HepG2 (cell line): ENCODE data around the gene PGGT1B. TPM values are rescaled to one million over a fixed set of nuclear protein-coding genes. Genes with fewer than 3 reads are reported as not detected.
A peak's percentile ranks its signal among the peaks of the same experiment; 100 is the strongest.

ENCODE experiments used
- ATAC-seq: fragments of 200-7000 bp; cut with Tn5 transposase; 3 replicates; pipeline ENCODE4 v1.9.1; 2020; ENCODE audit warnings: mild to moderate bottlenecking, moderate library complexity
- BruUV-seq: library from RNA; stranded (reverse); fragments of 400-500 nt; replicated peaks from 2 replicates; lab custom pipeline; 2021; lab: Mats Ljungman, UMichigan
- CTCF ChIA-PET: fragments of 300-600 bp; formaldehyde crosslinking; extraction: SDS; loops from one replicate; lab custom pipeline; 2021; ENCODE audit warnings: low total read pairs, inconsistent platforms, low intra/inter-chr PET ratio; lab: Yijun Ruan, JAX
- POLR2A ChIA-PET: fragments of 350-600 bp; sonication (Branson Sonifier 250); formaldehyde crosslinking; loops from one replicate; lab custom pipeline; 2020; ENCODE audit warnings: antibody characterized with exemption, inconsistent platforms; lab: Yijun Ruan, JAX
- DNase-seq: peaks from one replicate; pipeline ENCODE4 v3.0.0-alpha.2; 2015; ENCODE audit warnings: low spot score
- FAIRE-seq: peaks from 3 replicates; lab custom pipeline; 2011; peaks lifted over from hg19 to GRCh38; lab: Jason Lieb, UNC
- H2AFZ ChIP-seq: one replicate; pipeline ENCODE4 v1.6.1; 2011; ENCODE audit warnings: low read length, inconsistent platforms
- H3K27ac ChIP-seq: fragments of 300-600 bp; 3 replicates; pipeline ENCODE4 v1.8.0; 2011; ENCODE audit warnings: mixed run types, mild to moderate bottlenecking, mixed read lengths, low read length, inconsistent platforms; ENCODE audit not compliant: insufficient read depth; ENCODE audit errors: extremely low read length
- H3K27me3 ChIP-seq, 2 experiments: fragments of 200-600 bp in 1 of 2; 2 replicates in 1 of 2; 3 replicates in 1 of 2; pipeline versions ENCODE4 v1.6.0 to v1.8.0; 2011; ENCODE audit warnings: low read length in 2 of 2, mild to moderate bottlenecking in 2 of 2, moderate library complexity in 2 of 2, inconsistent platforms in 1 of 2; ENCODE audit not compliant: insufficient read depth in 2 of 2, control insufficient read depth in 1 of 2
- H3K36me3 ChIP-seq, 2 experiments: fragments of 200-600 bp in 1 of 2; replicated peaks in 1 of 2; 2 replicates in 1 of 2; 3 replicates in 1 of 2; pipeline versions ENCODE4 v1.5.1 to v1.8.0; 2011; ENCODE audit warnings: low read length in 2 of 2, inconsistent platforms in 1 of 2; ENCODE audit not compliant: insufficient read depth in 2 of 2, control insufficient read depth in 1 of 2
- H3K4me1 ChIP-seq: 2 replicates; pipeline ENCODE4 v1.5.1; 2012; ENCODE audit warnings: low read length, inconsistent platforms; ENCODE audit not compliant: insufficient read depth
- H3K4me2 ChIP-seq: 2 replicates; pipeline ENCODE4 v1.6.0; 2011; ENCODE audit warnings: low read depth, low read length, inconsistent platforms
- H3K4me3 ChIP-seq, 3 experiments: fragments of 200-600 bp in 1 of 3; sonication (generic), shearing (Covaris generic) in 1 of 3; replicated peaks in 1 of 3; 2 replicates each; pipeline ENCODE4 v1.5.1; 2011 to 2016; ENCODE audit warnings: low read length in 3 of 3, inconsistent platforms in 2 of 3, low read depth in 2 of 3, mild to moderate bottlenecking in 2 of 3, control low read depth in 1 of 3, mixed read lengths in 1 of 3; ENCODE audit not compliant: insufficient read depth in 1 of 3
- H3K79me2 ChIP-seq: one replicate; pipeline ENCODE4 v1.6.1; 2011; ENCODE audit warnings: low read length, inconsistent platforms; ENCODE audit not compliant: insufficient read depth
- H3K9ac ChIP-seq: 2 replicates; pipeline ENCODE4 v1.6.0; 2011; ENCODE audit warnings: mild to moderate bottlenecking, low read depth, low read length, inconsistent platforms; ENCODE audit not compliant: insufficient read depth
- H3K9me3 ChIP-seq: 2 replicates; pipeline ENCODE4 v1.5.1; 2012; ENCODE audit warnings: mild to moderate bottlenecking, low read length
- H4K20me1 ChIP-seq: 2 replicates; pipeline ENCODE4 v1.6.0; 2011; ENCODE audit warnings: inconsistent platforms, mild to moderate bottlenecking, low read length, moderate library complexity; ENCODE audit not compliant: insufficient read depth
- CBFB ChIP-seq: sonication (generic); formaldehyde crosslinking; IDR thresholded peaks from 2 replicates; pipeline ENCODE4 v1.4.0; 2020; ENCODE audit warnings: missing genetic modification reagents
- CC2D1A ChIP-seq: sonication (generic); formaldehyde crosslinking; IDR thresholded peaks from 2 replicates; pipeline ENCODE4 v1.8.1; 2023; ENCODE audit warnings: mild to moderate bottlenecking, missing genetic modification reagents
- GTF2F1 ChIP-seq: fragments of 150-350 bp; IDR thresholded peaks from 2 replicates; pipeline ENCODE4 v1.6.1; 2014; ENCODE audit warnings: low read length
- HIC2 ChIP-seq: sonication (generic); formaldehyde crosslinking; IDR thresholded peaks from 2 replicates; pipeline ENCODE4 v1.9.0; 2022; ENCODE audit warnings: low read depth, missing genetic modification reagents
- KAT8 ChIP-seq: IDR thresholded peaks from 2 replicates; pipeline ENCODE4 v1.6.1; 2016; ENCODE audit warnings: missing genetic modification reagents, missing compliant biosample characterization
- MXD3 ChIP-seq: IDR thresholded peaks from 2 replicates; pipeline ENCODE4 v1.6.1; 2016; ENCODE audit warnings: mild to moderate bottlenecking, missing biosample characterization, missing genetic modification reagents
- PCBP2 ChIP-seq: fragments of 200-400 bp; formaldehyde crosslinking; optimal IDR thresholded peaks from 2 replicates; pipeline ENCODE3; 2018; ENCODE audit warnings: low read length, low read depth; ENCODE audit not compliant: poor library complexity, severe bottlenecking
- SAFB2 ChIP-seq: sonication (generic); formaldehyde crosslinking; IDR thresholded peaks from 2 replicates; pipeline ENCODE4 v1.5.1; 2020; ENCODE audit warnings: missing genetic modification reagents, low read depth, mild to moderate bottlenecking, borderline replicate concordance
- SOX5 ChIP-seq: IDR thresholded peaks from 2 replicates; pipeline ENCODE4 v1.6.1; 2016; ENCODE audit warnings: borderline replicate concordance
- SP140L ChIP-seq: sonication (generic); formaldehyde crosslinking; IDR thresholded peaks from 2 replicates; pipeline ENCODE4 v1.4.0; 2020; ENCODE audit warnings: missing genetic modification reagents, borderline replicate concordance
- ZFYVE20 ChIP-seq: sonication (generic); formaldehyde crosslinking; IDR thresholded peaks from 2 replicates; pipeline ENCODE4 v1.8.0; 2023; ENCODE audit warnings: low read depth, mild to moderate bottlenecking, moderate library complexity, missing genetic modification reagents, borderline replicate concordance
- ZNF136 ChIP-seq: sonication (generic); formaldehyde crosslinking; IDR thresholded peaks from 2 replicates; pipeline ENCODE4 v1.8.1; 2022; ENCODE audit warnings: low read depth, mild to moderate bottlenecking, moderate library complexity, missing genetic modification reagents
- ZNF446 ChIP-seq: sonication (generic); formaldehyde crosslinking; IDR thresholded peaks from 2 replicates; pipeline ENCODE4 v1.5.0; 2020; ENCODE audit warnings: mild to moderate bottlenecking, missing genetic modification reagents
- ZNF614 ChIP-seq: IDR thresholded peaks from 2 replicates; pipeline ENCODE4 v1.6.1; 2018; ENCODE audit warnings: missing biosample characterization, missing genetic modification reagents, inconsistent platforms, borderline replicate concordance
- ZNF75D ChIP-seq: sonication (generic); formaldehyde crosslinking; IDR thresholded peaks from 2 replicates; pipeline ENCODE4 v1.8.1; 2023; ENCODE audit warnings: missing genetic modification reagents, mild to moderate bottlenecking, borderline replicate concordance
- ZSCAN21 ChIP-seq: sonication (generic); formaldehyde crosslinking; IDR thresholded peaks from 2 replicates; pipeline ENCODE4 v1.8.0; 2022; ENCODE audit warnings: mild to moderate bottlenecking, missing genetic modification reagents, moderate library complexity, borderline replicate concordance
- ZXDC ChIP-seq: sonication (generic); formaldehyde crosslinking; IDR thresholded peaks from 2 replicates; pipeline ENCODE4 v1.5.0; 2020; ENCODE audit warnings: mild to moderate bottlenecking, missing genetic modification reagents
- WGBS: methylation state at CpG from one replicate; pipeline ENCODE4 v1.1.6; 2017; ENCODE audit warnings: low lambda C conversion rate; 5-methylcytosine and 5-hydroxymethylcytosine counted together
- in situ Hi-C: cut with HindIII; loops from 2 replicates; pipeline ENCODE4 v1.10.0; 2017; ENCODE audit warnings: low pct_unique_long_range_greater_than_20kb; ENCODE audit not compliant: extremely low pct_ligation_motif_present
- intact Hi-C: fragments of 100-400 bp; cut with micrococcal nuclease; formaldehyde crosslinking; loops from one replicate; pipeline ENCODE4 v1.10.0; 2022; ENCODE audit not compliant: unreplicated experiment
- polyA plus RNA-seq, 8 experiments: library from polyadenylated mRNA; depleted of rRNA in 3 of 8; stranded (reverse) in 7 of 8; unstranded in 1 of 8; fragments of >200 nt; fragmentation: Illumina TruSeq in 4 of 8; extraction: Trizol in 4 of 8; gene quantifications; 2 replicates each; pipeline versions ENCODE4 v1.2.1 to v1.2.3, GENCODE V29; 2011 to 2016; ENCODE audit warnings: low read depth in 4 of 8, missing spikeins in 1 of 8, mixed read lengths in 1 of 8; ENCODE audit not compliant: insufficient read depth in 1 of 8
- total RNA-seq, 5 experiments: library from RNA; depleted of rRNA; stranded (reverse); fragments of >200 nt; fragmentation: Illumina TruSeq; extraction: Trizol; gene quantifications; 2 replicates each; pipeline ENCODE4 v1.2.3, GENCODE V29; 2016; ENCODE audit warnings: low read depth in 1 of 5
- TF ChIP-seq, protein P1 (sequence below): IDR thresholded peaks from 2 replicates; pipeline ENCODE4 v1.6.1; 2016; ENCODE audit warnings: missing compliant biosample characterization, missing genetic modification reagents, borderline replicate concordance

The PGGT1B gene
- total and polyA plus RNA-seq, 2 of the 13 experiments (the other 11 are each of a cell fraction or from before 2014, with no cell fraction given) = 2.4 to 42.7 TPM

GRCh38 chr5:115241881-115242642 is 20.6 kb downstream of the PGGT1B start:
- WGBS = 26% methylated on average over 4 of the region's 4 CpGs
- H3K4me3 ChIP-seq = peak overlapping the region in 1 of 3 experiments; percentile 5; a peak in 1 of 6 replicates
- FAIRE-seq (peak; percentile 73), DNase-seq (peak; percentile 79), ATAC-seq (peak; percentile 97)
- peaks cover 4% of the 10 kb centered on the region for H3K79me2 ChIP-seq
- BruUV-seq = no TSS peak
- ChIA-PET POLR2A (interaction anchor here (1.3 kb wide), 1 partner anchor 20 kb away, joined by 5 read pairs; no protein-coding TSS in a partner anchor), CTCF (no interaction called here)
- no peak overlapping the region for H2AFZ ChIP-seq
- peaks cover 53% of the 10 kb centered on the region for H3K4me1 ChIP-seq
- no peaks in the 10 kb centered on the region for H3K27me3 ChIP-seq
- 0 out of 2 replicates have a peak overlapping the region, but pooled peaks have one; percentile 4 for H3K9ac ChIP-seq
- H3K9me3 ChIP-seq = no peaks in the 10 kb centered on the region
- H3K27ac ChIP-seq = peak overlapping the region; percentile 79
- no peaks in the 10 kb centered on the region for H4K20me1 ChIP-seq
- peaks cover 2 to 22% of the 10 kb centered on the region in 2 experiments for H3K36me3 ChIP-seq
- H3K4me2 ChIP-seq = peak overlapping the region; percentile 53
- in situ Hi-C loops (no loop called here), intact Hi-C loops (loop anchor here (5.0 kb wide), 1 partner anchor 60 kb away; no protein-coding TSS in a partner anchor)
- TF ChIP-seq, protein P1, sequence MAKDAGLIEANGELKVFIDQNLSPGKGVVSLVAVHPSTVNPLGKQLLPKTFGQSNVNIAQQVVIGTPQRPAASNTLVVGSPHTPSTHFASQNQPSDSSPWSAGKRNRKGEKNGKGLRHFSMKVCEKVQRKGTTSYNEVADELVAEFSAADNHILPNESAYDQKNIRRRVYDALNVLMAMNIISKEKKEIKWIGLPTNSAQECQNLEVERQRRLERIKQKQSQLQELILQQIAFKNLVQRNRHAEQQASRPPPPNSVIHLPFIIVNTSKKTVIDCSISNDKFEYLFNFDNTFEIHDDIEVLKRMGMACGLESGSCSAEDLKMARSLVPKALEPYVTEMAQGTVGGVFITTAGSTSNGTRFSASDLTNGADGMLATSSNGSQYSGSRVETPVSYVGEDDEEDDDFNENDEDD (CRISPR knock-in tag) = no peak
- TF ChIP-seq SOX5 (CRISPR knock-in tag) (peak; percentile 86), MXD3 (CRISPR knock-in tag) (no peak), ZXDC (no peak), CC2D1A (CRISPR knock-in tag) (no peak), ZNF75D (CRISPR knock-in tag) (no peak), PCBP2 (no peak), ZNF136 (CRISPR knock-in tag) (no peak), SP140L (CRISPR knock-in tag) (no peak), KAT8 (no peak), HIC2 (no peak), CBFB (CRISPR knock-in tag) (no peak), GTF2F1 (no peak), ZNF446 (no peak), ZSCAN21 (no peak), ZNF614 (0 out of 2 replicates have a peak, but pooled peaks have one; percentile 33), SAFB2 (no peak), ZFYVE20 (no peak)
